Vagina (tissue), 2 donors: ENCODE data around the gene MGLL. TPM values are rescaled to one million over a fixed set of nuclear protein-coding genes. Genes with fewer than 3 reads are reported as not detected.

Source experiments
- DNase-seq, 2 donors: peaks; one replicate each; pipeline ENCODE4 v3.0.0-alpha.2; 2017; ENCODE audit errors: extremely low spot score in 2 of 2
- H3K27ac ChIP-seq: fragments of 200-600 bp; sonication (generic); one replicate; pipeline ENCODE4 v1.5.1; 2019
- H3K27me3 ChIP-seq: fragments of 200-600 bp; sonication (generic); one replicate; pipeline ENCODE4 v1.5.1; 2019
- H3K36me3 ChIP-seq, 2 donors: fragments of 200-600 bp; sonication (generic); one replicate each; pipeline ENCODE4 v1.5.1; 2017 to 2019
- H3K4me1 ChIP-seq: fragments of 200-600 bp; sonication (generic); one replicate; pipeline ENCODE4 v1.5.1; 2019
- H3K4me3 ChIP-seq, 2 donors: fragments of 200-600 bp; sonication (generic); 1 replicate in 1 of 2; 2 replicates in 1 of 2; pipeline ENCODE4 v1.5.1; 2016 to 2019
- H3K9me3 ChIP-seq: fragments of 200-600 bp; sonication (generic); one replicate; pipeline ENCODE4 v1.5.1; 2019
- CTCF ChIP-seq, 3 experiments: fragments of 450-650 bp in 2 of 3; fragments of 200-600 bp in 1 of 3; sonication (generic) in 1 of 3; IDR thresholded peaks; one replicate each; pipeline ENCODE4 v1.5.1; 2017 to 2019; ENCODE audit warnings: antibody characterized with exemption in 3 of 3, mild to moderate bottlenecking in 2 of 3, moderate library complexity in 2 of 3
- POLR2A ChIP-seq, 2 donors: fragments of 450-650 bp; IDR thresholded peaks; one replicate each; pipeline ENCODE4 v1.6.1; 2017; ENCODE audit warnings: antibody characterized with exemption in 2 of 2, mild to moderate bottlenecking in 2 of 2, moderate library complexity in 2 of 2
- POLR2AphosphoS5 ChIP-seq, 2 donors: sonication (generic); formaldehyde crosslinking; IDR thresholded peaks; one replicate each; pipeline ENCODE4 v1.9.0; 2017; ENCODE audit warnings: antibody characterized with exemption in 2 of 2, mild to moderate bottlenecking in 2 of 2, low read depth in 1 of 2; ENCODE audit not compliant: insufficient read depth in 1 of 2
- intact Hi-C: fragments of 100-400 bp; cut with DNase I; formaldehyde crosslinking; loops from one replicate; pipeline ENCODE4 v1.15.1; 2023
- total RNA-seq: library from RNA; depleted of rRNA; stranded (reverse); fragments of >200 nt; gene quantifications from one replicate; pipeline ENCODE4 v1.2.3, GENCODE V29; 2016

MGLL gene
- total RNA-seq, 1 donor from 2014 or later: 35.6 TPM

DNA sequence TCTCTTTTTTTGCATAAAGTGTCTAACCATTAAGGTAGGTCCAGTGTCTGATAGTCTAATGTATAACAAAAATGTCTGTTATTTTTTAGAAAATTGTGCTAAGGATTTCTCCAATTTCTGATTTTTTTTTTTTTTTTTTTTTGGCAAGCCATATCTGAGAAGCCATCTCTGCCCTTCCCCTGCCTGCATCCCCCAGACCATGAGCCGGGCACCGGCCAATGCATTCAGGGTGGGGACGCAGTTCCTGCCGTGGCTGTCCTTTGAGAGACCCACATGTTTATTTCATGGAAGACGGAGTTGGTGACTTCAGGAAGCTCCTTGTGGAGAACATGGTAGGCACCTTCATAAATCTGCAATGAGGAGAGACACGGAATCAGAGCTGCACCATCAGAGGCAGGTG is 130.3 kb downstream of the MGLL start:
- intact Hi-C loops: loop anchor here (10.0 kb wide), 1 partner anchor 53 kb away; no protein-coding TSS in a partner anchor
- Histone ChIP-seq H3K9me3 (no peaks in the 10 kb centered on the region), H3K36me3 (no peaks in the 10 kb centered on the region), H3K4me3 (no peak overlapping the region), H3K27me3 (no peaks in the 10 kb centered on the region), H3K27ac (no peak overlapping the region), H3K4me1 (peaks cover 20% of the 10 kb centered on the region)
- no peak for DNase-seq
- TF ChIP-seq CTCF (IDR thresholded peaks at IDR 0.05) (no peak), POLR2A (IDR thresholded peaks at IDR 0.05) (no peak), POLR2AphosphoS5 (IDR thresholded peaks at IDR 0.05; ENCODE audit: insufficient read depth in 1 of 2, low read depth in 1 of 2) (no peak)

DNA sequence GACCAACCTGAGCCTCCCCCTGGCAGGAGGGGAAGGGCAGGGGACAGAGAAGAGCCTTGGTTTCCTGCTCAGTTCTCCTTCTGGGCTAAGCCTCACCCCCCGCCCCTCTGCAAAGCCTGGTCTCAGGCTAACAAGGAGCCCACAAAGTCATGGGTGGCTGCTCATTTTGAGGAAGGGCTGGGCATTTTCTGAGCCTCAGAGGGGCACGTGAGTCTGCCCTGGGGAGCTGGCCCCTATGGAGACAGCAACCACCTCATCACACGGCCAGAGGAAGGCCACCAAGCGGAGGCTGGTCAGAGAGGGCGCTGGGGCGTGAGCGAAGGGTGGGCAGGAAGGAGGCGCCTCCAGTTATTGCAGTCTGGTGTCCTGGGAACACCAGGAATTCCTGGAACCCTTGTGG is 130.8 kb downstream of the MGLL start:
- intact Hi-C loops: loop anchor here (10.0 kb wide), 1 partner anchor 53 kb away; no protein-coding TSS in a partner anchor

GRCh38 chr3:127690823-127691452 is 131.4 kb downstream of the MGLL start:
- Histone ChIP-seq H3K27me3 (no peaks in the 10 kb centered on the region), H3K9me3 (no peaks in the 10 kb centered on the region), H3K36me3 (no peaks in the 10 kb centered on the region), H3K4me3 (no peak overlapping the region), H3K4me1 (peaks cover 13% of the 10 kb centered on the region), H3K27ac (peak overlapping the region; percentile 51)
- no peak for DNase-seq
- intact Hi-C loops: loop anchor here (10.0 kb wide), 1 partner anchor 54 kb away; no protein-coding TSS in a partner anchor
- TF ChIP-seq POLR2A (IDR thresholded peaks at IDR 0.05) (no peak), CTCF (IDR thresholded peaks at IDR 0.05) (peak in 1 of 3 experiments; percentile 28)

More for the DNA sequence above, 130.8 kb downstream of the MGLL start:
- Histone ChIP-seq H3K9me3 (no peaks in the 10 kb centered on the region), H3K27ac (no peak overlapping the region), H3K36me3 (no peaks in the 10 kb centered on the region), H3K4me3 (no peak overlapping the region), H3K4me1 (peaks cover 16% of the 10 kb centered on the region), H3K27me3 (no peaks in the 10 kb centered on the region)
- no peak for TF ChIP-seq CTCF (IDR thresholded peaks at IDR 0.05)
- TF ChIP-seq POLR2A (IDR thresholded peaks at IDR 0.05): no peak
- TF ChIP-seq POLR2AphosphoS5 (IDR thresholded peaks at IDR 0.05; ENCODE audit: insufficient read depth in 1 of 2, low read depth in 1 of 2): no peak
- no peak for DNase-seq

DNA sequence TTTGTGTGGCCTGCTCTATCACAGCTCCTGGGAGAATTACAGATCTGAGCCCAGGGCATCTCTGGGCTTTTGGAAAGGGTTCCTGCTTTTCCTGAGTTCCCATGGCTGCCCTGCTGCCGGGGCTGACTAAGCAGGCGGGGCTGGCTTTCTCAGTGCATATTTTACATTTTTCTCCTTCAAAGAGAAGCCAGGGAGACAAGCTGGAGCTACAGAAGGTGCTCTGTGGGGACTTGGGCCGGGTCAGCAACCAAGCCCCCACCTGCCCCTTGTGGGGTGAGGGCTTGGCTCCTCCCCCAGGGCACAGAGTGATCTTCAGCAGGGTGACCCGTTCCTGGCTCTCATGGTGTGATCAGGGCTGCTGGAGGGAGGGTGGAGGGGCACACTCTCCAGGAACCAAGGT is 132.2 kb downstream of the MGLL start:
- no peaks in the 10 kb centered on the region for H3K36me3 ChIP-seq
- H3K9me3 ChIP-seq: no peaks in the 10 kb centered on the region
- H3K27ac ChIP-seq: peak overlapping the region; percentile 51
- H3K27me3 ChIP-seq: no peaks in the 10 kb centered on the region
- DNase-seq: no peak
- peaks cover 13% of the 10 kb centered on the region for H3K4me1 ChIP-seq
- TF ChIP-seq POLR2AphosphoS5 (IDR thresholded peaks at IDR 0.05; ENCODE audit: insufficient read depth in 1 of 2, low read depth in 1 of 2): no peak
- TF ChIP-seq CTCF (IDR thresholded peaks at IDR 0.05): no peak
- TF ChIP-seq POLR2A (IDR thresholded peaks at IDR 0.05): no peak
- intact Hi-C loops: loop anchor here (10.0 kb wide), 1 partner anchor 55 kb away; no protein-coding TSS in a partner anchor
- no peak overlapping the region for H3K4me3 ChIP-seq

DNA sequence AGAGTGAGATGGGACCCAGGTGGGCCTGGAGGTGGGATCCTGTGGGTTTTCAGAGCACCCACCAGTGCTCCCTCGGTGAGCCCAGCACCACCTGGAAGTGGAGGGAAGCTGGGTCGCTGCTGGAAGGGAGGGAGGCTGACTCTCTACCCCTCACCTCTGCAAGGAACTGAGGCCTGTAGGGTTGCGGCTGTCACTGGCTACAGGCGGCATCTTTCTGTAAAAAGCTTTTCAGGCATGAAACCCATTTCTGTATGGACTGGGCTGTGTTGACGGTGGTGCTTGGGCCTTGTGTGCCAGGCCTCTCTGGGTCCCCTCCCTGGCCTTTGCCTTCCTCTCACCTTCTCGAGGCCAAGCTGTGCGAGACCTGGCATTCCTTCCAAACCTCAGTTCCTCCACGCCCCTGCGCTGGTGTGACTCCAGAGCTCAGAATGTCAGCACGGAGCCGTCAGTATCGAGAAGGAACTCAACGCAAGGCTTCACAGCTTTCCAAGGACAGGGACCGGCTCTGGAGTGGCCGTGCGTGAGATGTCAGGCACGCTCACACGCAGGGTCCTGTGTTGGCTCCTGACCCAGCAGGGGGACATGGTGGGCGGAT is 133.0 kb downstream of the MGLL start:
- Histone ChIP-seq H3K36me3 (no peaks in the 10 kb centered on the region), H3K9me3 (no peaks in the 10 kb centered on the region), H3K27me3 (no peaks in the 10 kb centered on the region), H3K27ac (no peak overlapping the region), H3K4me1 (peaks cover 13% of the 10 kb centered on the region), H3K4me3 (no peak overlapping the region)
- intact Hi-C loops: no loop called here
- no peak for DNase-seq
- TF ChIP-seq POLR2A (IDR thresholded peaks at IDR 0.05) (no peak), POLR2AphosphoS5 (IDR thresholded peaks at IDR 0.05; ENCODE audit: insufficient read depth in 1 of 2, low read depth in 1 of 2) (no peak), CTCF (IDR thresholded peaks at IDR 0.05) (no peak)
